MV-4-11 (cell line): ENCODE data around the gene ARHGEF26.
"Not testable (repeated sequence)": the region's sequence is repeated elsewhere in the genome, so short reads cannot be mapped to it uniquely, and the experiment has no call there.

Experiments
- DNase-seq: peaks from one replicate; lab custom pipeline; 2025; lab: John Stamatoyannopoulos, UW

The ARHGEF26 gene, protein sequence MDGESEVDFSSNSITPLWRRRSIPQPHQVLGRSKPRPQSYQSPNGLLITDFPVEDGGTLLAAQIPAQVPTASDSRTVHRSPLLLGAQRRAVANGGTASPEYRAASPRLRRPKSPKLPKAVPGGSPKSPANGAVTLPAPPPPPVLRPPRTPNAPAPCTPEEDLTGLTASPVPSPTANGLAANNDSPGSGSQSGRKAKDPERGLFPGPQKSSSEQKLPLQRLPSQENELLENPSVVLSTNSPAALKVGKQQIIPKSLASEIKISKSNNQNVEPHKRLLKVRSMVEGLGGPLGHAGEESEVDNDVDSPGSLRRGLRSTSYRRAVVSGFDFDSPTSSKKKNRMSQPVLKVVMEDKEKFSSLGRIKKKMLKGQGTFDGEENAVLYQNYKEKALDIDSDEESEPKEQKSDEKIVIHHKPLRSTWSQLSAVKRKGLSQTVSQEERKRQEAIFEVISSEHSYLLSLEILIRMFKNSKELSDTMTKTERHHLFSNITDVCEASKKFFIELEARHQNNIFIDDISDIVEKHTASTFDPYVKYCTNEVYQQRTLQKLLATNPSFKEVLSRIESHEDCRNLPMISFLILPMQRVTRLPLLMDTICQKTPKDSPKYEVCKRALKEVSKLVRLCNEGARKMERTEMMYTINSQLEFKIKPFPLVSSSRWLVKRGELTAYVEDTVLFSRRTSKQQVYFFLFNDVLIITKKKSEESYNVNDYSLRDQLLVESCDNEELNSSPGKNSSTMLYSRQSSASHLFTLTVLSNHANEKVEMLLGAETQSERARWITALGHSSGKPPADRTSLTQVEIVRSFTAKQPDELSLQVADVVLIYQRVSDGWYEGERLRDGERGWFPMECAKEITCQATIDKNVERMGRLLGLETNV

DNA sequence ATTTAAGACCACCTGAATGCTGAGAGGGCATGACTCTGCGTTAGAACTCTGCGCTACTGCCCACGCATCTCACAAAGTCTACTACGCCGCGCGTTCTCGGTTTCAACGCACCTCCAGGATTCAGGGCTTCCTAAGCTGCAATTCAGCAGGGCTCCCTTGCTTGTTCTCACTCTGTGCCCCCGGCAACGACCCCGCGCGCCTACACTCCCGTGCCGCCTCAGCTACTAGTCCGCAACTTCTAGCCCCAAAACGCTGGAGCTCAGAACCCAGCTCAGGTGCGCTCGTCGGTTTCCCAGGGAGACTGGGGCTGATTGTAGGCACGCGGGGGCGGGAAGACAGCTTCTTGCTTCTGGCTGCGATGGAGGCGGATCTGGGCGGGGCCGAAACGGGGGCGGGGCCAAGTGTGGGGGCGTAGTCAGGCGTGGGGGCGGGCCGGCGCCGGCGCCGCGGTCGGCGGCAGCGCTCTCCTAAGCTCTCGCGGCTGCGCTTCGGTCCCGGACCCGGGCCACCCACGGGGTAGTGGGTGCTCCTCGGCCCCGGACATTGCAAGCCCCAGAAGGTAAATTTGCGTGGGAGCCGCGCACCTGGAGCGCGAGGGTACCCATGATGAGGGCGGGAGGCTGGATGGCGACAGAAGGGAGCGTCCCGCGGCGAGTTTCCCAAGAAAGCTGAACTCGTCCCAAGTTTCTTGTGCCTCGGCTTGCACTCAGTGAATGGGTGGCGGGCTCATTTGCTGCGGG lies at the start of gene ARHGEF26:
ARHGEF26 (plus strand) TSS at position 430 of the 740 bp plus-strand sequence. CDS start 603 bp downstream, outside the sequence.
- DNase-seq = no peak

DNA sequence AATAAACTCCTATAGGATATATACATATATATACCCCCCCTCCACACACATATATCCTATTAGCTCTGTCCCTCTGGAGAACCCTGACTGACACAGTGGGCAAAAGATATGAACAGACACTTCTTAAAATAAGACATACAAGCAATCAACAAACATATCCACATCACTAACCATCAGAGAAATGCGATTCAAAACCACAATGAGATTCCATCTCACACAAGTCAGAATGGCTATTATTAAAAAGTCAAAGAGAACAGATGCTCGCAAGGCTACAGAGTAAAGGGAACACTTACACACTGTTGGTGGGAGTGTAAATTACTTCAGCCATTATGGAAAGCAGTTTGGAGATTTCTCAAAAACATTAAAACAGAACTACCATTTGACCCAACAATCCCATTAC lies 46.2 kb upstream of the ARHGEF26 start:
- DNase-seq = no peak

DNA sequence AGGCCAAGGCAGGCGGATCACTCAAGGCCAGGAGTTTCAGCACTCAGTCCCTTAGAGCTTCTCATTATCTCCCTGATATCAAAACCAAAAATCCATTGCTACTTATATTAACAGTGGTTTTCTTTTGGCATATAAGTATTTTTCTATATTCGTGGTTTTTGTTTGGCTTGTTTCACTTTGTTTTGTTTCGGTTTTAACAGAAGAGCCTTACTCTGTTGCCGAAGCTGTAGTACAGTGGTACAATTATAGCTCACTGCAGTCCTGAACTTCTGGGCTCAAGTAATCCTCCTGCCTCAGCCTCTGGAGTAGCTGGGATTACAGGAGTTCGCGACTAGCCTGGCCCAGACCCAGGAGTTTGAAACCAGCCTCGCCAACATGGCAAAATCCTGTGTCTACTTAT lies 42.5 kb upstream of the ARHGEF26 start:
- no peak for DNase-seq

DNA sequence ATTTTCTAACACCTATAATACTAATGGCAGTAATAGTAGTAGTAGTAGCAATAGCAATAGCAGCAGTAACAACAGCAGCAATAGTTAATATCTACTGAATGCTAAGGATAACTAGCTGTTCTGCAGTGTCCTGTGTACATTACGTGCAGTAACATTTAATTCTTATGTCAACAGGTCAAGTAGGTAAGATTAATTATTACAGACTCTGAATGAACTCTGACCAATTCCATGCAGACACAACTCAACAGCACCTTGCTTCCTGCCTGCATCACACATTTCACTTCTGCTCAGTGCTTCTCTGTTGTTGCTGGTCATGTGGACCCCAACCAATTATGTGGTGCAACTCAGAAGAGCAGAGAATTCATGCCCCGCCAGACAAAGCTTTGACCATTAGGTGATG lies 39.9 kb upstream of the ARHGEF26 start:
- no peak for DNase-seq

DNA sequence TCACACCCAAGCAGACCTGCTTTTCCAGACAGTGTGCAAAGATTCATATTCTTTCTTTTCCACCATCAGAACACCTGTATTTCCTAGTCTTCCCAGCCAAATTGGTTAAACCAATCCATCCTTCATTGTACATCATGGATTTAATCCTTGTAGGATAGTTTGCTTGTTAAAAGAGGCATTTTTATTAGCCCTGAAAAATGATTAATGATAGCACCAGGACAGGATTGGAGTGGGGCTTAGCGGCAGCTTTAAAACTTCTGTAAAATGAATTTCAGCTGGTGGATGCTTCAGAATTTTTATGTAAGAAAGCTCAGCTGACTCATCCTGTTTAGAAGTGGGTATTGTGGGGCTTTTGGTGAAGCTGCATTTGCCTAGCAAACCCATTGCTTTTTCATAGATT lies 36.1 kb upstream of the ARHGEF26 start:
- no peak for DNase-seq

DNA sequence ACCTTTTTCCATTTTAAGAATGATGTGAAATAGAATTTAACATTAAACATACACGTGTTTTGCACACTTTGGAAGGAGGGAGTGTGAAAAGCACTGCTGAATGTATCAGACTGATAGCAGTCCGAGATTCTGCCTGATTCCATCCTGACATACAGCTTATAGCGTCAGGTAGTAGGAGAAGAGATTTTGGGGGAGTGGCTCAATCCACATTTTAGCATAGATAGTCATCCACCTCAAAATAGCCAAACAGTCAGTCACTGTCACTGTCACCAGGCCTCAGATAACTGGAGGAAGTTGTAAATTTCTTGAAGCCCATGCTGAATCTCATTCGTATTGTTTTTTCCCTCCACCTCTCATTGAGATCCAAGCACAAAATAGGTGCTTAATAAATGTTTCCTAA lies 35.4 kb upstream of the ARHGEF26 start:
- no peak for DNase-seq

DNA sequence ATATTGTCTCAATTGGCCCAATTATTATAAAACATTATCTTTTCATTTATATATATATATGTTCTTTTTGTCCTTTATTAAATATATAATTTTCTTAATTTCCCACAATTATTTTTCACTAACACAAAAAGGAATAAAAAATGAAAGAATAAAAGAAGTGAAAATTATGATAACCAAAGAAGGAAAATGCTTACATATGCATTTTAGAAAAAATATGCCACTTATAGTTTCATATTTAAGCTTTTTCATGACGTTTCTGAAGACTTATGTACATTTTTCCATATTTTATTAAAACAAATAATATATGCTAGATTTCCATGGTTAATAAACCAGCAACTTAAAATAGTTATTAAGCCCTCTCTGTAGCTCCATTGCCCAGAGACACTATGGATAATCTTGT lies 34.9 kb upstream of the ARHGEF26 start:
- DNase-seq = no peak

DNA sequence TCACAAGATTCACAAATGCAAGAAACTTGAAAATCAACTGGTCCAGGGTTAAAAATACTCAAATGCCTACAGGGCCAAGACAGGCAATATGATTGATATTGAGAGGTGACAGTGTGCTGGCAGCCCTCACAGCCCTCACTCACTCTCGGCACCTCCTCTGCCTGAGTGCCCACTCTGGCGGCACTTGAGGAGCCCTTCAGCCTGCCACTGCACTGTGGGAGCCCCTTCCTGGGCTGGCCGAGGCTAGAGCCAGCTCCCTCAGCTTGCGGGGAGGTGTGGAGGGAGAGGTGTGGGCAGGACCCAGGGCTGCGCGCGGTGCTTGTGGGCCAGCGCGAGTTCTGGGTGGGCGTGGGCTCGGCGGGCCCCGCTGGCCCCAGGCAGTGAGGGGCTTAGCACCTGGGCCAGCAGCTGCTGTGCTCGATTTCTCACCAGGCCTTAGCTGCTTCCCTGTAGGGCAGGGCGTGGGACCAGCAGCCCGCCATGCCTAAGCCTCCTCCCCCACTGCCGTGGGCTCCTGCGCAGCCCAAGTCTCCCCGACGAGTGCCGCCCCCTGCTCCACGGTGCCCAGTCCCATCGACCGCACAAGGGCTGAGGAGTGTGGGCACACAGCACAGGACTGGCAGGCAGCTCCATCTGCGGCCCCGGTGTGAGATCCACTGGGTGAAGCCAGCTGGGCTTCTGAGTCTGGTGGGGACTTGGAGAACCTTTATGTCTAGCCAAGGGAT lies 33.3 kb upstream of the ARHGEF26 start:
- DNase-seq = not testable (repeated sequence)

DNA sequence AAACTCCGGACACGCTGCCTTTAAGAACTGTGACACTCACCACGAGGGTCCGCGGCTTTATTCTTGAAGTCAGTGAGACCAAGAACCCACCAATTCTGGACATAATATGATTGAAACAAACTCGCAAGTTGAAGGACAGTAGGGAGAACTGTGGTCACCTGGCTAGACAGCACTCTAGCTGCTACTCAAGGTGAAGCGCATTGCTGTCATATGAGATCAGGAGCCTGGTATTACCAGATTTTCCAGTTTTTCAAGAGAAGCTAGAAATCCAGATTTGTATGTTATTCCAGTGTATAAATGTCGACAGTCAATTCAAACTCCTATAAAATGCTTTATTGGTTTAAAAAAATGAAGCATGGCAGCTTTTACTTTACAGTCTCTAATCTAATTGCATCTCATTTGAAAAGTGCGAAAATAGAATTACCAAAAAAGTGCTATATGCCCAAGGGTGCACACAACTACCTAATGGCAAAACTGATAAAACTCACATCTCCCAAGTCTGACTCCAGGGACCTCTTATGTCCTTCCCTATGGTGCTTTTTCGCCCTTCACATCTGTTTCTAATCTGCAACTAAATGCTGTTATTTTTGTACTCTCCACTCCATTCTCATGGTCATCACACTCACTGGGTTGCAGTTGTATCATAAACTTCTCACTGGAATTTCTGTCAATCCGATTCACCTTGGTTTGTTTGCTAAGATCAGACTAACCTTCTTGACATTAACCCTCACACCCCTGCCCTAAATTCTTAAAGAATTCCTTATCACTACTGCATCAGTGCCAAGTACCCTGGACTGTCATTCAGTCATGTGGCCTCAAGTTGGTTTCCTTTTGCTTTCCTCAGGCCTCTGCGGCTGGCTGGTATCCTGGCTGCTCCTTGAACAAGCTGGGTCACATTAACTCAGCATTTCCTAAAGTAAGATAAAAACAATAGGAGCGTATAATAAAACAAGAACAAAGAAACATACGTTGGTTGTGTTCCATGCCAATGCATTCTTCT lies 31.5 kb upstream of the ARHGEF26 start:
- DNase-seq = no peak

DNA sequence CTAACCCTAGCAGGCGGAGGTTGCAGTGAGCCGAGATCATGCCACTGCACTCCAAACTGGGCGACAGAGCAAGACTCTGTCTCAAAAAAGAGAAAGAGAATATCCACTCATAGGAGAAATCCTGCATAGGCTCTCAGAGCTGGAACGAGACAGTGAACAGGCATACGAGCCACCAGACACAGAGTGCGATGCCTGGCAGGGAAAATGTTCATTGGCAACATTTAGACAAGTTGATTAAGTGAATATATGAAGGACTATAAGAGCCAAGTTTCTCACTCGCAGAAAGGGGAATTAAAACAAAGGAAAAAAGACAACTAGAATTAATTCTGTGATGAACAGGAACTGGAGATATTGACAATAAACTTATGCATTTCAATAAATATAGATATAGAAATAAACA lies 27.1 kb upstream of the ARHGEF26 start:
- no peak for DNase-seq

DNA sequence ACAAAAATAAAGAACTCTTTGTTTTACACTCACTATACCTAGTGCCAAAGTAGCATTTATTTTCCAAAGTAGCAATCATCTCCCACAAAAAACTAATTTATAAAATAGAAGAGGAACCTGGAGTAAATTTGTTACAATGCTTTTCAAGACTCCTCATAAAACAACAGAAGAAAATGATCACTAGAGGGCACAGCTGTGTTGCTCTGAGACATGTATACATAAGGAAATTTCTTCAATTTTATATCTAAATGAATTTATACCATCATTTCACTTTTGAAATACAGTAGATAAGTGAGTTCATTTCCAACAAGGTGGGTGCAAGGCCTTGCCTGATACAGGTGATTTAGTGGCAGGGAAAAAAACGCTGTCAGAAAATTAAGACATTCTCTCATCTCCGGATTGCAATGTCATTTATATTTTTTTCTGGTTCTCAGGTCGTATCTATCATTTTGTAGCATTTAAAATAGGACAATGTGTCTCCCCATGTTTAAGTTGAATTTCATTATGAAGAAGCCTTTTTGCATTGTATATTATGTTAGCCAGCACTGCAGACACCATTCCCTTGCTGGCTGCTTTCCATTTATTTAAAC lies 25.3 kb upstream of the ARHGEF26 start:
- peak; percentile 4 for DNase-seq

DNA sequence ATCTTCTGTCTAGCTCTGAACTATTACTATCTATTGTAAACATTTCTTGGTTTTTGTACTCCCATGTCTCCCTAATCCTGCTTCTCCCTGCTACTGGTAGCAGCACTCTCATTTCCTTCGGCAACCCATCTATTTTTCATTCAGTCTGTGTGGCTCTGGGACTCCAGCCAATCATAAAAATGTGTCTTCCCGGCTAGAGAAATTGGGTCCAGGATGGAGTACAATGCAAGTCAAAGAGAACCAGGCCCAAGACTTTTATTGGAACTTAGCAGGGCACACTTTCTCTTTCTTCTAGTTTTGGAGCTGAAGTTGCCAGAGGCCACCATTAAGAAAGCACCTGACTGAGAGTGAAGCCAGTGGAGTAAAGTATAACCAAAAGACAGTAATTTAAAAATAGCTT lies 22.8 kb upstream of the ARHGEF26 start:
- DNase-seq = no peak

DNA sequence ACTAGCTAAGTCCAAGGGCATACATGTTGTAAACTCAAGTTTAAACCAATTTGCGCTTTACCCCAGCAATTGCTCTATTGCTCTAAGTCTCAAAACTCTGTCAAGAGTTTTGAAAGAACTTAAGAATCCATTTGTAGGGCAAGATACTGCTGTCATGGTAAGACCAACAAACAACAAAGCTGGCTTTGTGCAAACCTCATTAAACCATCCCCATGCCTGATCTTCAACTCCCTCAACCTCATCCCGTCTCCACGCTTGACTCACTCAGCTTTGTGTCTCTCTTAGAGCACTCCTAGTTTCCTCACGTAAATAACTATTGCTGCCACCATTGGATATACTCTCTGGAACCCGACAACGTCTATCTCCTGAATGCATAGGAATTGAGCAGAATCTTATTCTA lies 20.6 kb upstream of the ARHGEF26 start:
- DNase-seq = no peak

DNA sequence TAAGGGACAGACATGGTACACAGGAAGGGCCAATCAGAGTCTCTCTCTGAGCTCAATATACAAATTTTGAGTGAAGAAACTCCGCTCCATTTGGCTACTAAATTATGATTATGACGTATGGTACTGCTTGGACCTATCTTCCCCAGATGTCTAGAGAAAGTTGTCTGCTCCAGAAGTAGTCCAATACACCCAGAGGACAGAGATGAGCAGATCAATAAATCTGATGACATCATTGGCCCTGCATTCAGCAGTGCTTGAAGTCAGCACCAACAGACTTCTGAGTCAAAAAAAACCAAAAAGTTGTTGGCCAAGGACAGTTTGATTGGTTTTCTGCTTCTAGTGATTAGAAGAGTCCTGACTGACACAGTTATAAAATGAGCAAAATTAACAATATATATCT lies 19.9 kb upstream of the ARHGEF26 start:
- DNase-seq = no peak

DNA sequence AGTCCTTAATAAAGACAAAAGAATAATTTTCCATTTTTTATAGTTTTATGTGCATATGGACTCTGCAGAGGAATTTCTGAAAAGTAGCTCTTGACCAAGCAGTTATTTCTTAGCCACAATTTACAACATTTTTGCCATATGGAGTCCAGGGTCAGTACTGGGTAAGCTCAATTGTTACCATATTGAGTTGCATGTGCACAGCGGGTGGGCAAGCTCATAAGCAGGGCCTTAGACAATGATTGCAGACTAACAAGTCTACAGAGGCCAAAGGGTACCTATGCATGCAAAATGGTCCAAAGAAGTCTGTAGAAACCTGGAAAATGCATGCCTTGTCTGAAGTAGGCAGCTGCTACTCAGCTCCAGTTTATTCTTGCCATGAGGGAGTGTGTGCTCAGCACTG lies 19.0 kb upstream of the ARHGEF26 start:
- no peak for DNase-seq

DNA sequence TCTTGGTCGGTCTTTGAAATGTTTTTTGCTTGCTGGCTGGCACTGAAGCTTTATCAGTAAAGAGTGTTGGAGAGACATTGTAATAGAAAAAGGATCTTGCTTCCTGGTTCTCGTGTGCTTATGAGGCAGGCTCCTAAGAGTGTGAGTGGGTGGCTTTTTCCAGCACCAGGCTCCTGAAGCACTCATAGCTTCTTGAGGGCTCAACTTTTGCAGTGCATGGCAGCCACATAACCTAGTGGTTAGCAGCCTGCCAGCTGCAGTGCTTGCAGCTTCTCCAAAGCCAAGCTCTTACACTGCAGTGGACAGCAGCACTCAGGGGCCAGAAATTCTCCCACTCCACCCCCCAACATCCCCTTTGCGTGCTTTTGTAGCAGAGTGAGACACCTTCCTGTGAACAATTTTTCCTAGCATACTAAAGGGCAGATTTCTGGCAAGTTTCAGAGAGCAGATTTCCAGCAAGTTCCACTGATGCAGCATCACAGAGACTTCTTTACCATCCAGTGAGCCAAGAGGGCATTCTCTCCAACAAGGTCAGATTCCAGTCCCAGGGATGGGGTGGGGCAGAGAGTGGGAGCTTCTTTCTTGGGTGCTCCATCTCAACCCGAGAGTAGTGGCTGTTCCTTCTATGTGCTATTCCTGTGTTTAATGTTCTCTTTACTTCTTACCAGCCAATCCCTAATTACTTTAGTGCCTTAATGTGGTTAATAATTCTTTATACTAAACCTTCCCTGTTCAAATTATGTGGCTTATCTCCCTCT lies 15.8 kb upstream of the ARHGEF26 start:
- no peak for DNase-seq

DNA sequence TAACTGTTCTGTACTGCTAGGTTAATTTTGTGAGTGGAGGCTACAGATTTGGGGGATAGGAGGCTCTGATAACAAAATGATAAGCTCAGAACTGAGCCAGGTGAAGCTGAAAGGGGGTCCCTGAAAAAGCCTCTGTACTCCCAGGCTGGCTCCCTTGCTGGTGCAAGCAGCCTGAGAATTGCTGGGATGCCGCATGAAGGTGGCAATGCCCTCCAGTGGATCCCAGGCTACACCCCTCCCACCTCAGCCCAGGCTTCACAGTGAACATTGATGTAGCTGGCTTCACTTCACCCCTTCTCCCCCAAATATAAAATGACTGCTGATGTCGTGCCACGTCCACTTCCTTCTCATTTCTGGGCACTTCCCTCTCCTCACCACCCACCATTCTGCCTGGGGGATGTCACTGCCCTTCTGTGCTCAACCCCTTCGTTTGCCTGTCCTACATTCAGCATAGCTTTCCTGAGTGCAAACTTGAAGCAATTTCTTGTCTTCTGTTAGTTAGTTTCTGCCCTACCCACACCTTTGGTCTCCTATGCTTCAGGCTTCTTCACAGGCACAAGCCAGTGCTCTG lies 9.7 kb upstream of the ARHGEF26 start:
- no peak for DNase-seq

DNA sequence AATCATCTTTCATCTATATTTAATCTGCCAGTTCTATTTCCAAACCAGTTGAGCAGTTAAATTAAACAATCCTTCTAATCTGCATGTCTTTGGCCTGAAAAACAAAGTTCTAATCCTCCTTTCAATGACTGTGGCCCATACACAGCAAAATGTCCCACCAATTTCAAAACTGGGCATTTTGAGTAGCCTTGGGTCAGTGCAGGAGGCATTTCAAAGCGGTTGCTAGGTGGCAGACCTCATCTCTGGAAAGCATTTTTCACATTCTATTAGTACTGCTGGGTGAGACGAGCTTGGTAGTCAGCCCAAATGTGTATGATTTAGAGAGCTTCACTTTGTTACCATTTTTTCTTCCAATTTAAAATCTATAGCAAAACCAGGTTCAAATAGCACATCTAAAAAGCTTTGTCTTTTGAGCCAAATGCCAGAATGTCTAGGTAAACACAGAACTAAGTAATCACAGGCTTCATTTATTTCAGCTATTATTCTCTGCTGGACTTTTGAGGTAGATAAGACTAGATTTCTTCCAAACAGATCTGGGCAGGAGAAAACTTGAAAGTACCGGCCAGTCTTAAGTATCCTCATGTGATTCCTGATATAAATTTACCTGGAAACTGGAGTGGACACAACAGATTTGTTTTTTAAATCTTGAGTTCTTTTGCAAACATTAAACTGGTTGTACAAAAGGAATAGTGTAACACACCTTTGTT lies 8.9 kb upstream of the ARHGEF26 start:
- no peak for DNase-seq
